Heart right ventricle (tissue), 16 donors: Measurements from ENCODE around the gene APOL3. TPM values are rescaled to one million over a fixed set of nuclear protein-coding genes. Genes with fewer than 3 reads are reported as not detected.
"Not testable (repeated sequence)": the region's sequence is repeated elsewhere in the genome, so short reads cannot be mapped to it uniquely, and the experiment has no call there.

ENCODE experiments used
- ATAC-seq, 8 donors: fragments of 200-7000 bp; cut with Tn5 transposase; one replicate each; pipeline ENCODE4 v1.9.1; 2020; ENCODE audit warnings: mild to moderate bottlenecking in 8 of 8, moderate library complexity in 8 of 8, moderate number of reproducible peaks in 1 of 8
- DNase-seq, 2 donors: peaks; one replicate each; pipeline ENCODE4 v3.0.0-alpha.2; 2020
- H3K27ac ChIP-seq, 10 donors: fragments of 200-600 bp; sonication (generic) in 2 of 10; one replicate each; pipeline versions ENCODE4 v1.5.0 to v1.8.0; 2020 to 2022; ENCODE audit warnings: mild to moderate bottlenecking in 3 of 10
- H3K27me3 ChIP-seq, 7 donors: fragments of 200-600 bp; one replicate each; pipeline ENCODE4 v1.8.0; 2021 to 2022; ENCODE audit warnings: mild to moderate bottlenecking in 2 of 7
- H3K36me3 ChIP-seq, 9 donors: fragments of 200-600 bp; sonication (generic) in 1 of 9; one replicate each; pipeline versions ENCODE4 v1.5.0 to v1.8.0; 2020 to 2022; ENCODE audit warnings: mild to moderate bottlenecking in 2 of 9
- H3K4me1 ChIP-seq, 9 donors: fragments of 200-600 bp; sonication (generic) in 1 of 9; one replicate each; pipeline versions ENCODE4 v1.5.0 to v1.8.0; 2020 to 2022; ENCODE audit warnings: mild to moderate bottlenecking in 4 of 9
- H3K4me3 ChIP-seq, 10 donors: fragments of 200-600 bp; sonication (generic) in 2 of 10; one replicate each; pipeline versions ENCODE4 v1.5.0 to v1.8.0; 2020 to 2022; ENCODE audit warnings: mild to moderate bottlenecking in 7 of 10, moderate library complexity in 2 of 10
- H3K9me3 ChIP-seq, 11 donors: fragments of 200-600 bp in 10 of 11; sonication (generic) in 2 of 11; one replicate each; pipeline versions ENCODE4 v1.5.0 to v1.8.0; 2013 to 2022; ENCODE audit warnings: mild to moderate bottlenecking in 2 of 11, control low read depth in 1 of 11, moderate library complexity in 1 of 11
- CTCF ChIP-seq, 9 donors: fragments of 200-600 bp; sonication (generic) in 2 of 9; IDR thresholded peaks; one replicate each; pipeline versions ENCODE4 v1.5.0 to v1.8.0; 2021 to 2022; ENCODE audit warnings: antibody characterized with exemption in 9 of 9, mild to moderate bottlenecking in 5 of 9, moderate library complexity in 1 of 9
- WGBS, 2 donors: extraction: QIAGEN DNeasy Blood & Tissue Kit; methylation state at CpG; one replicate each; pipeline ENCODE4 v1.1.7; 2013; ENCODE audit warnings: inconsistent platforms in 1 of 2; 5-methylcytosine and 5-hydroxymethylcytosine counted together
- intact Hi-C, 10 donors: fragments of 100-400 bp; cut with DNase I; formaldehyde crosslinking; loops; one replicate each; pipeline versions ENCODE4 v1.11.1 to v1.14.2; 2022
- polyA plus RNA-seq, 2 donors: library from polyadenylated mRNA; stranded (reverse); fragments of 200-250 nt; gene quantifications; one replicate each; pipeline ENCODE4 v1.2.3, GENCODE V29; 2013
- total RNA-seq, 10 donors: library from RNA; stranded (reverse); fragmentation: NEBNext Ultra II Directional in 3 of 10; extraction: Animal tissue kit (Norgen Biotek cat#: 25700) in 3 of 10; gene quantifications; one replicate each; pipeline versions ENCODE4 v1.2.1 to v1.2.4, GENCODE V29; 2021 to 2023
- donor health status: Arrhythmogenic right ventricular cardiomyopathy.
- donor health status: ischemic (EF 13 %, LVEDD 7.1; RV severe dilation, severe dysfunction).
- donor health status: healthy with polysubstance abuse.
- donor health status: DM: no; HTN: yes; CAD: no.
- donor health status: DM: no; HTN: no; CAD: no.
- donor health status: ischemic (EF 25% LVEDD 6.9; RV normal size, moderate dysfunction).
- donor health status: ischemic (EF 25% LVEDD 5.7; RV mildly dilated, moderate dysfunction).
- donor health status: healthy.
- donor health status: DM: yes; HTN: yes; CAD: no.
- donor health status: Ischemic cardiomyopathy.
- donor health status: ischemic (EF 35%, LVEDD 5.7; RV mildly dilated, moderate dysfunction).
- donor health status: nonischemic (EF 11% LVEDD 7.7; RV severe dilation, severe dysfunction).
- donor health status: DM: yes; HTN: yes; CAD: no.
- donor health status: PGD.
- donor health status: ischemic (EF 29% LVEDD 5.4; RV normal size, mild dysfunction).
- donor health status: nonischemic (EF 23%, LVEDD 6.1; RV moderate dilation, normal function).

APOL3 gene
- total and polyA plus RNA-seq, 12 donors, result 17.1 to 65.9 (median 24.6) TPM

GRCh38 chr22:36104435-36104834 lies 56.1 kb downstream of the APOL3 start:
- intact Hi-C loops, result no loop called here
- Histone ChIP-seq H3K27me3 (peaks cover 0 to under 1% (median 0%) of the 10 kb centered on the region in 7 donors), H3K4me3 (no peak overlapping the region), H3K9me3 (no peaks in the 10 kb centered on the region), H3K36me3 (no peaks in the 10 kb centered on the region), H3K27ac (no peak overlapping the region), H3K4me1 (peaks cover 0 to 6% (median 0%) of the 10 kb centered on the region in 9 donors)
- no peak for ATAC-seq
- DNase-seq, result no peak
- 74 to 76% methylated on average over 9 of the region's 9 CpGs for WGBS, 2 donors
- TF ChIP-seq CTCF (IDR thresholded peaks at IDR 0.05), result peak in 1 of 9 donors; percentile 14

- WGBS, 2 donors, result 89 to 94% methylated on average over 16 of the region's 16 CpGs
- Histone ChIP-seq H3K27ac (no peak overlapping the region), H3K36me3 (no peaks in the 10 kb centered on the region), H3K27me3 (no peaks in the 10 kb centered on the region), H3K4me1 (peaks cover 0 to 6% (median 0%) of the 10 kb centered on the region in 9 donors), H3K9me3 (no peaks in the 10 kb centered on the region), H3K4me3 (no peak overlapping the region)
- no peak for TF ChIP-seq CTCF (IDR thresholded peaks at IDR 0.05)
- intact Hi-C loops, result no loop called here
- ATAC-seq, result no peak
- DNase-seq, result no peak
These were observed 56.7 kb downstream of the APOL3 start for GRCh38 chr22:36103891-36104290.

DNA sequence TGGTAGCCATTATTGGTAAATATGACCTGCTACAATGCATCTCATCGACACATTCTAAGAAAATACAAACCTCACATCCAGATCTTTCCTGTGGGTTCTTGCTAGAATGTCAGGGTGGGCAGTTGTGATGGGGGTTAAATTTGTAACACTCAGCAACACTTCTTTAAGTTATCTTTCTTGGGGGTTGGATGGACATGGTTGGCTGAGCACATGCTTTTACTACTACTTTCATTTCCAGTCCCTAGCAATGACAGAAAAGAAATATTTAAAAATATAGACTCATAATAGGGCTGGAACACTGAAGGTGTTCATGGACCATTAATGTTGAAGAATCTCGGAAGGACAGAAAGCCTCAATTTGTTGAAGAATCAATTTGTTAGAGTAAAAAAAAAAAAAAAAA lies 57.6 kb downstream of the APOL3 start:
- H3K36me3 ChIP-seq, result no peaks in the 10 kb centered on the region
- no peak for ATAC-seq
- no peak for TF ChIP-seq CTCF (IDR thresholded peaks at IDR 0.05)
- no peak for DNase-seq
- 97% methylated on average over 2 of the region's 2 CpGs for WGBS, 2 donors
- no peak overlapping the region for H3K27ac ChIP-seq
- H3K27me3 ChIP-seq, result no peaks in the 10 kb centered on the region
- H3K4me1 ChIP-seq, result peaks cover 0 to 6% (median 0%) of the 10 kb centered on the region in 9 donors
- intact Hi-C loops, result no loop called here
- no peaks in the 10 kb centered on the region for H3K9me3 ChIP-seq
- no peak overlapping the region for H3K4me3 ChIP-seq

- H3K27me3 ChIP-seq, result no peaks in the 10 kb centered on the region
- H3K4me3 ChIP-seq, result no peak overlapping the region
- no peak for TF ChIP-seq CTCF (IDR thresholded peaks at IDR 0.05)
- ATAC-seq, result no peak
- intact Hi-C loops, result no loop called here
- 93 to 97% methylated on average over 4 of the region's 4 CpGs for WGBS, 2 donors
- no peak for DNase-seq
- no peaks in the 10 kb centered on the region for H3K9me3 ChIP-seq
- no peak overlapping the region for H3K27ac ChIP-seq
- H3K36me3 ChIP-seq, result no peaks in the 10 kb centered on the region
- peaks cover 0 to 3% (median 0%) of the 10 kb centered on the region in 9 donors for H3K4me1 ChIP-seq
These were observed 58.8 kb downstream of the APOL3 start for GRCh38 chr22:36101756-36102155.

DNA sequence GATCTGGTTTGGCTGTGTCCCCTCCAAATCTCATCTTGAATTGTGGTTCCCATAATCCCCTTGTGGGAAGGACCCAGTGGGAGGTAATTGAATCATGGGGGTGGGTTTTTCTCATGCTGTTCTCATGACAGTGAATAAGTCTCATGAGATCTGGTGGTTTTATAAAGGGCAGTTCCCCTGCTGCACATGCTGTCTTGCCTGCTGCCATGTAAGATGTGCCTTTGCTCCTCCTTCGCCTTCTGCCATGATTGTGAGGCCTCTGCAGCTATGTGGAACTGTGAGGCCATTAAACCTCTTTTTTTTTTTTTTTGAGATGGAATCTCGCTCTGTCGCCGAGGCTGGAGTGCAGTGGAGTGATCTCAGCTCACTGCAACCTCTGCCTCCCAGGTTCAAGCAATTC lies 59.6 kb downstream of the APOL3 start:
- H3K4me1 ChIP-seq, H3K27me3 ChIP-seq, intact Hi-C loops, H3K9me3 ChIP-seq, DNase-seq, H3K4me3 ChIP-seq, H3K27ac ChIP-seq, H3K36me3 ChIP-seq, ATAC-seq: not testable (repeated sequence)
- WGBS, 2 donors, result 92 to 97% methylated on average over 4 of the region's 4 CpGs
